Hematopoietic multipotent progenitor cell treated with erythropoietin and hydrocortisone succinate and interleukin-3 and kit ligand, for 17 days (in vitro differentiated cells): Measurements from ENCODE around the gene ZFP1.
"Not testable (repeated sequence)": the region's sequence is repeated elsewhere in the genome, so short reads cannot be mapped to it uniquely, and the experiment has no call there.

Experiments
- DNase-seq: peaks from one replicate; pipeline ENCODE4 v3.0.0-alpha.2; 2015; ENCODE audit warnings: low spot score

The ZFP1 gene

GRCh38 chr16:75204905-75205304 is 56.6 kb downstream of the ZFP1 start:
- DNase-seq, result not testable (repeated sequence)

- not testable (repeated sequence) for DNase-seq
Measured at GRCh38 chr16:75205438-75205837, 57.1 kb downstream of the ZFP1 start.

DNA sequence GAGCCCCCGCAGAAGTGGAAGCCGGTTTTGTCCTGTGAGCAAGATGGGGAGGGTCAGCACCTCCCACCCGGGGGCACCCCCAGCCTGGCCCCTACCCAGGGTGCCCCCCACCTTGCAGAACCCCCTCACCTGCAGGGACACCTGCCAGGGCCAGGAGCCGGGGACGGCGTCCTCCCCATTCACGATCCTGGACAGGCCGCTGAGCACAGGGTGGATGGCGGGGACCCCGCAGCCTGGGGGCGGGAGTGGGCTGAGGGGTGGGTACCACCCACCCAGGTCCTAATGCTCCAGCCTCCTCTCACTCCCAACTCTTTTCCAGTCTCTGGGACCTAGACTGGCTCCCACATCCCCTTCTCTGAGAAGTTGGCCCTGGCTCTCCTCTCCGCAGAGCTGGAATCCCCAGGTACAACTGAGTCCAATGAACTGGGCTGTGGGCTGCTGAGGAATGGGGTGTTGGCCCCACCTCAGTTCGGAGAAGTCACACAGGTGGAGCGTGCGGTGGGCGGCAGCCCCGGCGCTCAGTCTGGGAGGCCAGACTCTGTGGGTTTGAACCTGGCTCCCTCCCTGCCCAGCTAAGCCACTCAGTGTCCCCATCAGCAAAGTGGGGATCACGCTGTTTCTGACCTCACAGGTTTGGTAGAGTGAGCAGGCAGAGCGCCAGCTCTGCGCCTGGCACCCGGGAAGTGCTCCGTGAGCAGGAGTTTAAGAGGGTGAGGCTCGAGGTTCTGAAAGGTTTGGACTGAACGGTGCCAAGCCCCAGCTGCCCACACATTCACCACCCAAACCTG is 57.8 kb downstream of the ZFP1 start:
- DNase-seq, result not testable (repeated sequence)

DNA sequence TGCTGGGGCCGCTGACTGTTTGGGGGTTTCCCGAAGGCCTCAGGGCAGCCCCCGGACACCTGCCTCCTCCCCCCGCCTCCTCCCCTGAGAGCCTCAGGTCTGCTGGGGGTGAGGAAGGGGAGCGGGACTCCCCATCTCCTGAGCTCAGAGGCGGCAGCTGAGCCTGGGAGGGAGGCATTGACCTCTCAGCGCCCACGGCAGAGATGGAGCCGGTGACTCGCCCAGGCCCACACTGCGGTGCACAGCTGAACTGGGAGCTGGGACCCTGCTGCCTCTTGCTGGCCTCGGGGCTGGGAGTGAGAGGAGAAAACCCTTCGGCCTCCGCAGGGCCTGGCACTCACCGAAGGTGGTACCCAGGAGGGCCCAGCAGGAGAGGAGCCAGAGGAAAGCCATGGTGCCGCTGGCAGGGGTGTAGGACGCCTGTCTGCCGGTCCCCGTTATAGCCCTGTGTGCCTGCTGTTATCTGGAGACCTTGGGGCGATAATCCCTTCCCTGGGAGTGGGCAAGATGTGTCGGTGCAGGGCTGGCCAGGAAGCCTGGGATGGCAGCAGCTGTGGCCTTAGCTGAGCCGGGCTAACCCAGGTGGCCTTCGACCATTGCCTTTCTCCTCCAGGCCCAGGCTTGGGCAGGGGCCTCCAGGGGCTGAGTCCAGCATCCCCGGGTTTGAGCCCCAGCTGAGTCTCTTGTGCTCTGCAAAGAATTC is 58.6 kb downstream of the ZFP1 start, which contains the start of gene CTRB2:
CTRB2 (minus strand) TSS at position 413 of the 703 bp plus-strand sequence; CDS start at position 393, 20 bp downstream.
- DNase-seq, result no peak

DNA sequence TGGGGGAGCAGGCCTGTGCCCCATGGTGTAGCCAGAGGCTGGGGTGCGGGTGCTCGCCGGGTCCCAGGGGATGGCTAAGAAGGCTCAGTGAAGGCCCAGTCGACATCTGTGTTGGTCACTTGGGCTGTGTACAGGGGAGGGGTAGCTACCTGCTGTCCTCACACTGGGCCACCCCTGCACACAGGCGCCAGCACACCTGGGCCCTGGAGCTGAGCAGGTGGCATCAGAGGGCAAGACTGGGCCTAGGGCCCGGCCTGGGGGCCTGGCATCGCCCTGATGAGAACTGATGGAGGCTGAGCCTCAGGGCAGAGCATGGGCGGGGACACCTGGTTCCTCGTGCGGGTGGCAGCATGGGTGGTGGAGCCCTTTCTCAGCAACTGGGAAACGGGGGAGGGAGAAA is 59.5 kb downstream of the ZFP1 start:
- DNase-seq, result no peak

- no peak for DNase-seq
Measured at GRCh38 chr16:75208242-75208825, 60.0 kb downstream of the ZFP1 start.

- DNase-seq, result no peak
Measured at GRCh38 chr16:75208861-75209505, 60.7 kb downstream of the ZFP1 start.

DNA sequence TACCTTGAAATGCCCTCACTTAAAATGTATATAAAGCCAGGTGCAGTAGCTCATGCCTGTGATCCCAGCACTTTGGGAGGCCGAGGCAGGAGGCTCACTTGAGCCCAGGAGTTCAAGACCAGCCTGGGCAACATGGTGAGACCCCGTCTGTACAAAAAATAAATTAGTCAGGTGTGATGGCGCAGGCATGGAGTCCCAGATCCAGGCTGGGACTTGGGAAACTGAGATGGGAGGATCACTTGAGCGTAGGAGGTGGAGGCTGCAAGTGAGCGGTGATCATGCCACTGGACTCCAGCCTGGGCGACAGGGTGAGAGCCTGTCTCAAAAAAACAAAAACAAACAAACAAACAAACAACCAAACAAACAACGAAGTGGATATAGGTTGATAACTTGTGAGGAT is 61.2 kb downstream of the ZFP1 start:
- DNase-seq, result not testable (repeated sequence)

DNA sequence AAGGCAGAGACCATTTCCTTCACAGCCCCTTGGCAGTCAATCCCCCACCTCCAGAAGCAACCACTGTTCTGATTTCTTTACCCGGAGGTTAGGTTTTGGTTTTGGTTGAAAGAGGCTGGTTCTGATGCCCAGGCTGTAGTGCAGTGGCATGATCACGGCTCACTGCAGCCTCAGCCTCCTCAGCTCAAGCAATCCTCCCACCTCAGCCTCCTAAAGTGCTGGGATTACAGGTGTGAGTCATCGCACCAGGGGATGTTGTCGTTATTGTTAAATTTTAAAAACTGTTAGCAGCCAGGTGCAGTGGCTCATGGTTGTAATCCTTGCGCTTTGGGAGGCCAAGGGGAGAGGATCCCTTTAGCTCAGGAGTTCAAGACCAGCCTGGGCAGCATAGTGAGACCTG is 61.6 kb downstream of the ZFP1 start:
- no peak for DNase-seq

DNA sequence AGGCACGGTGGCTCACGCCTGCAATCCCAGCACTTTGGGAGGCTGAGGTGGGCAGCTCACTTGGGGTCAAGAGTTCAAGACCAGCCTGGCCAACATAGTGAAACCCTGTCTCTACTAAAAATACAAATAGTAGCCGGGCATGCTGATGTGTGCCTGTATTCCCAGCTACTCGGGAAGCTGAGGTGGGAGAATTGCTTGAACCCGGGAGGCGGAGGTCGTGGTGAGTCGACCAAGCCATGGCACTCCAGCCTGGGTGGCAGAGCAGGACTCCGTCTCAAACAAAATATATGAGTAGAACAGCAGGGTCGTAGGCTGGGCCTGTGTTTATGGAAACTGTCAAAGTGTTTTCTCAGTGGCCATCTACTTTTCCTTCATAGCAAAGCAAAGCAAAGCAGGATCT is 63.0 kb downstream of the ZFP1 start:
- DNase-seq, result not testable (repeated sequence)

- DNase-seq, result no peak
Measured at GRCh38 chr16:75216127-75216526, 67.8 kb downstream of the ZFP1 start.

DNA sequence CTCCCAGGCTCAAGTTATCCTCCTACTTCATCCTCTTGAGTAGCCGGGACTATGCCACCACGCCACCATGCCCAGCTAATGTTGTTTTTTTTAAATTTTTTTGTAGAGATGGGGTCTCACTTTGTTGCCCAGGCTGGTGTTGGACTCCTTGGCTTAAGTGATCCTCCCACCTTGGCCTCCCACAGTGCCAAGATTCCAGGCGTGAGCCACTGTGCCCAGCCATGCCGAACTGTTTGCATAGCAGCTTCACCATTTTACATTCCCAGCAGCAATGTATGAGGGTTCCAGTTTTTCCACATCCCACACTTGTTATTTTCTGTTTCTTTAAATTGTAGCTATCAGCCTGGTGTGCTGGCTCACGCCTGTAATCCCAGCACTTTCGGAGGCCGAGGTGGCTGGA is 68.3 kb downstream of the ZFP1 start:
- no peak for DNase-seq

DNA sequence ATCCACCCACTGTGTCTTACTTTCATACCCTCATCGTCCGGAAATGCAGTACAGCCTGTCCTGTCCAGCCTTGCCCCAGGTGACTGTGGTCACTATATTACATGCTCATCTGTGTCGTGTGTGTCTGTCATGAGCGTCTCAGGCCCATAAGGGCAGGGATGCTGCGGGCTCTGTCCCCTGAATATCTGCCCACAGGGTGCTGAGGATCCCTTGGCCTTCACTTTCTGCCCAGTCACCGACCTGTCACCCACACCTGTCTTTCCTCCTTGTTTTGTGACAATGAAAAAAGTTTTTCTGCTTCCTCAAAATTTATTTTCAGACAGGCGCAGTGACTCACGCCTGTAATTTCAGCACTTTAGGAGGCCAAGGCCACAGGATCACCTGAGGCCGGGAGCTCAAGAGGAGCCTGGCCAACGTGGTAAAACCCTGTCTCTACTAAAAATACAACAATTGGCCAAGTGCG is 69.1 kb downstream of the ZFP1 start:
- DNase-seq, result no peak

DNA sequence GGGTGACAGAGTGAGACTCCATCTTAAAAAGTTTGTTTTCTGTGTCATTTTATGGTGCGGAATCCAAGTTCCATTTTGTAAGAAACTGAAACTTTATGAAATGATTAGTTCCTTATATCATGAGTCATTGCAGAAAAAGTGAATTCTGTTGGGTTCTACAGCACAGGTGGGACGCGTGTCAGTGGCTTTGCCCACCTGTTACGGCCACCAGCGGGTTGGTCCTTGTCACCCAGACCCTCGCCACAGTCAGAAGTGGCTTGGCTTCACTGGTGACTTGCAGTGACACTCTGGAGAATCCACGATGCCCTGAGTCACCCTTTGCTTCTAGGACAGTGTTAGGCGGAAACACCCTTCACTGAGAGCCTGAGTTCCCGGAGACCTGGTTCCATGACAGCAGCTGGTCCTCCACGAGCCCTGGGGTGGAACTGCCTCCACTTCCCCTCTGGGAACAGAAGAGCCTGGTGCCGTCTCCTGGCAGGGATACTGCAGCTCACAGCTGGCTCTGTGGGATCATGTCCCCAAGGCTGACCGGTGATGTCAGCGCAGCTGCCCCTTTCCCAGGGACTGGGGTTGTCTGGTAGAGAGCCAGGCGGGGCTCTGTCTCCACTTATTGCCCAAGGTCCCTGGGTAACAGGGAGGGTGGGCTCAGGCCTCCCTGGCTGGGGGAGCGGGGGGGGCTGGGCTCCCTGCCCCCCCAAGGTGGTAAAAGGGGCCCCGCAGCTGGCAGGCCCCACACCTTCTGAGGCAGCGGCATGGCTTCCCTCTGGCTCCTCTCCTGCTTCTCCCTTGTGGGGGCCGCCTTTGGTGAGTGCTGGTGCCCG is 70.1 kb downstream of the ZFP1 start, which contains the start of gene CTRB1:
CTRB1 (plus strand) TSS at position 733 of the 821 bp plus-strand sequence; CDS start at position 753, 20 bp downstream.
- DNase-seq, result no peak

- no peak for DNase-seq
Measured at GRCh38 chr16:75219088-75219487, 70.8 kb downstream of the ZFP1 start.

- DNase-seq, result no peak
Measured at GRCh38 chr16:75219838-75220237, 71.5 kb downstream of the ZFP1 start.
